Dermis microvascular lymphatic vessel endothelial cell (primary cell): ENCODE results near the gene PDS5B. TPM values are rescaled to one million over a fixed set of nuclear protein-coding genes. Genes with fewer than 3 reads are reported as not detected.
"Not testable (repeated sequence)": the region's sequence is repeated elsewhere in the genome, so short reads cannot be mapped to it uniquely, and the experiment has no call there.

Experiments used
- DNase-seq, 2 donors: peaks; one replicate each; pipeline versions ENCODE4 v3.0.0 to v3.0.0-alpha.2; 2010; ENCODE audit warnings: low read depth in 2 of 2
- total RNA-seq: library from RNA; depleted of rRNA; stranded (reverse); fragments of >200 nt; gene quantifications from 2 replicates; pipeline ENCODE4 v1.2.1, GENCODE V29; 2014

PDS5B gene
- total RNA-seq, 1 donor from 2014 or later = 17.1 TPM

DNA sequence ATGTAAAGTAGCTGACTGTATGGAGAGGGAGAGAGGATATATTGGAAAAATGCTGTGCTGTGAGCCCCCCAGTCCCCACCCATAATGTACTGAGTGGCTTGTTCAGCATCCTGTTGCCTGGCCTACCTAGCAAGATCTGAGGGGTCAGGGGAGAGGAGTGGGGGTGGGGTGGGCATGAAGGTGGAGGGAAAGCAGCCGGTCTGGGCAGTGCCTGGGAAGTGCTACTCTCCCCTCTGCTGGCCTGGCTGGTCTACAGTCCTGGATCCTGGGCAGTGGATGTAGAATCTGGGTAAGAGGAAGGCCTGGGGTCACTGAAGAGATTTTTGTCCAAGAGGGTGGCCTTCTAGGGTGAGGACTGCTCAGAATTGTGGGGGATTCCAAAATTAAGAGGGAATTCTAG lies 210.5 kb downstream of the PDS5B start:
- DNase-seq = no peak

DNA sequence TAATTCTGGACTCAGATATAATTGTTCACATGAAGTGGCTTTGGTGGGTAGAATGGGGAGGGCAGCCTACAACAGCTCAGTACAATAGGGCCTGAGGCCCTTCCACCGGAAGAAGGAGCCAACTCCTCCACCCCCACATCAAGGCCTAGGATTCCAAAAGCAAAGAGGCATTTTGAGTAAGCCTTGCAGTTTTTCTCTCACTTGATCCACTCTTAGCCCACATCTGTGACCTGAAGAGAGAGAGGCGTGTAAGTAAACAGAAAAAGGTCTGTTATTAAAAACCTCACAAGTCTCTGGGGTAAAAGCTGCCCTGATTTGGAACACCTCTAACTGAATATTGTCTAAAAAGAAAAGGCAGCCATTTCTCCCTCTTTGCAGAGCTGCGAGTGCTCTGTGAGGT lies 215.9 kb downstream of the PDS5B start:
- DNase-seq = no peak

GRCh38 chr13:32804673-32805230 lies 218.5 kb downstream of the PDS5B start:
- no peak for DNase-seq

GRCh38 chr13:32811297-32811800 lies 225.1 kb downstream of the PDS5B start:
- no peak for DNase-seq

GRCh38 chr13:32821149-32821688 lies 235.0 kb downstream of the PDS5B start:
- no peak for DNase-seq

DNA sequence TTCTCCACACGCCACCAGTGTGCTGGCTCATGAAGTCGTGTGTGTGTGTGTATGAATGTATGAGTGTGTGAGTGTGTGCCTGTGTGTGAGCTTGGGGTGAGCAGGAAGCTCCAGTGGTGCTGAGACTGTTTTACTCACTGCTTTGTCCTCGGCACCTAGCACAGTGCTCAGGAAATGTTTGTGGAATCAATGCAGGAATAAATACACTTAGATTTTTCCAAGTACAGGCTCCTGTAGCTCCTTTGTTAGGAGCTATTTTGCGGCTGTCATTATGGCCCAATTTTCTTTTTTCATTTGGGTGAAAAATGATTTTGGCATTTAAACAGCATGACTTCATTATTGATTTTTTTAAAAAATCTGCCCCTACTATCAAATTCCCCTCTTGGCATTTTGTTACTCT lies 236.5 kb downstream of the PDS5B start:
- DNase-seq = no peak

DNA sequence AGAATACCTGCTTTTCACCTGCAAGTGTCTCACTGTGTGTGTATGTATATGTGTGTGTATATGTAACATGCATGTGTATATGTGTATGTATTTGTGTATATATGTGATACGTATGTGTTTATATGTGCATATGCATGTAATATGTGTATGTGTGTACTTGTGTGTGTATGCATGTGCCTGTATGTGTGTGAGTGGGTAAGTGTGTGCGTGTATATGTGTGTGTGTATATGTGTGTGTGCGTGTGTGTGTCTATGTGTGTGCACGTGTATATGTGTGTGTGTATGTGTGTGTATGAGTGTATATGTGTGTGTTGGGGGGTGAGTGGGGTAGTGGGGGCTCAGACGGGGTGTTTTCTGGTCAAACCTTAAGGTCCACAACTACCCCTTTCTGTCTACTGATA lies 237.3 kb downstream of the PDS5B start:
- no peak for DNase-seq

GRCh38 chr13:32824061-32824460 lies 237.8 kb downstream of the PDS5B start:
- DNase-seq = no peak

- no peak for DNase-seq
Measured at GRCh38 chr13:32824675-32825074, 238.4 kb downstream of the PDS5B start.

GRCh38 chr13:32825481-32825880 lies 239.2 kb downstream of the PDS5B start:
- DNase-seq = no peak

DNA sequence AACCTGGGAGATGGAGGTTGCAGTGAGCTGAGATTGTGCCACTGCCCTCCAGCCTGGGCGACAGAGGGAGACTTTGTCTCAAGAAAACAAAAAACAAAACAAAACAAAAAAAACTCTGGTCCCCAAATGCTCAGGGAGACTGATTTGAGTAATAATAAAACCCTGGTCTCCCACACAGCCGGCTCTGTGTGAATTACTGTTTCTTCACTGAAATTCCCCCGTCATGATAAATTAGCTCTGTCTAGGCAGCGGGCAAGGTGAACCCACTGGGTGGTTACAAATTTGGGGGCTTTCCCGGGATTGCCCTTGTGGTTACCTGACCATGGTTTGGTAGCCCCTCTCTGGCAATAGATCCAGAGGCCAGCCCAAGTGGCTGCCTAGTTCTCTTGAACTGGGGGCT lies 240.1 kb downstream of the PDS5B start:
- DNase-seq = not testable (repeated sequence)

Other genes with a start within 250 kb of the PDS5B start
- 3.7 and 10.4 TPM in 2 replicates for gene N4BP2L1, start 158.3 kb upstream of the PDS5B start, total RNA-seq
- gene N4BP2L2, start 47.7 kb upstream of the PDS5B start, total RNA-seq = 43.6 and 50.3 TPM in 2 replicates